HepG2 (cell line): ENCODE measurements around the gene ERICH6. TPM values are rescaled to one million over a fixed set of nuclear protein-coding genes. Genes with fewer than 3 reads are reported as not detected.

Experiments used
- ATAC-seq: fragments of 200-7000 bp; cut with Tn5 transposase; 3 replicates; pipeline ENCODE4 v1.9.1; 2020; ENCODE audit warnings: mild to moderate bottlenecking, moderate library complexity
- BruUV-seq: library from RNA; stranded (reverse); fragments of 400-500 nt; replicated peaks from 2 replicates; lab custom pipeline; 2021; lab: Mats Ljungman, UMichigan
- CTCF ChIA-PET: fragments of 300-600 bp; formaldehyde crosslinking; extraction: SDS; loops from one replicate; lab custom pipeline; 2021; ENCODE audit warnings: low total read pairs, inconsistent platforms, low intra/inter-chr PET ratio; lab: Yijun Ruan, JAX
- POLR2A ChIA-PET: fragments of 350-600 bp; sonication (Branson Sonifier 250); formaldehyde crosslinking; loops from one replicate; lab custom pipeline; 2020; ENCODE audit warnings: antibody characterized with exemption, inconsistent platforms; lab: Yijun Ruan, JAX
- DNase-seq: peaks from one replicate; pipeline ENCODE4 v3.0.0-alpha.2; 2015; ENCODE audit warnings: low spot score
- FAIRE-seq: peaks from 3 replicates; lab custom pipeline; 2011; peaks lifted over from hg19 to GRCh38; lab: Jason Lieb, UNC
- H2AFZ ChIP-seq: one replicate; pipeline ENCODE4 v1.6.1; 2011; ENCODE audit warnings: low read length, inconsistent platforms
- H3K27ac ChIP-seq: fragments of 300-600 bp; 3 replicates; pipeline ENCODE4 v1.8.0; 2011; ENCODE audit warnings: mixed run types, mild to moderate bottlenecking, mixed read lengths, low read length, inconsistent platforms; ENCODE audit not compliant: insufficient read depth; ENCODE audit errors: extremely low read length
- H3K27me3 ChIP-seq, 2 experiments: fragments of 200-600 bp in 1 of 2; 2 replicates in 1 of 2; 3 replicates in 1 of 2; pipeline versions ENCODE4 v1.6.0 to v1.8.0; 2011; ENCODE audit warnings: low read length in 2 of 2, mild to moderate bottlenecking in 2 of 2, moderate library complexity in 2 of 2, inconsistent platforms in 1 of 2; ENCODE audit not compliant: insufficient read depth in 2 of 2, control insufficient read depth in 1 of 2
- H3K36me3 ChIP-seq, 2 experiments: fragments of 200-600 bp in 1 of 2; replicated peaks in 1 of 2; 2 replicates in 1 of 2; 3 replicates in 1 of 2; pipeline versions ENCODE4 v1.5.1 to v1.8.0; 2011; ENCODE audit warnings: low read length in 2 of 2, inconsistent platforms in 1 of 2; ENCODE audit not compliant: insufficient read depth in 2 of 2, control insufficient read depth in 1 of 2
- H3K4me1 ChIP-seq: 2 replicates; pipeline ENCODE4 v1.5.1; 2012; ENCODE audit warnings: low read length, inconsistent platforms; ENCODE audit not compliant: insufficient read depth
- H3K4me2 ChIP-seq: 2 replicates; pipeline ENCODE4 v1.6.0; 2011; ENCODE audit warnings: low read depth, low read length, inconsistent platforms
- H3K4me3 ChIP-seq, 3 experiments: fragments of 200-600 bp in 1 of 3; sonication (generic), shearing (Covaris generic) in 1 of 3; replicated peaks in 1 of 3; 2 replicates each; pipeline ENCODE4 v1.5.1; 2011 to 2016; ENCODE audit warnings: low read length in 3 of 3, inconsistent platforms in 2 of 3, low read depth in 2 of 3, mild to moderate bottlenecking in 2 of 3, control low read depth in 1 of 3, mixed read lengths in 1 of 3; ENCODE audit not compliant: insufficient read depth in 1 of 3
- H3K79me2 ChIP-seq: one replicate; pipeline ENCODE4 v1.6.1; 2011; ENCODE audit warnings: low read length, inconsistent platforms; ENCODE audit not compliant: insufficient read depth
- H3K9ac ChIP-seq: 2 replicates; pipeline ENCODE4 v1.6.0; 2011; ENCODE audit warnings: mild to moderate bottlenecking, low read depth, low read length, inconsistent platforms; ENCODE audit not compliant: insufficient read depth
- H3K9me3 ChIP-seq: 2 replicates; pipeline ENCODE4 v1.5.1; 2012; ENCODE audit warnings: mild to moderate bottlenecking, low read length
- H4K20me1 ChIP-seq: 2 replicates; pipeline ENCODE4 v1.6.0; 2011; ENCODE audit warnings: inconsistent platforms, mild to moderate bottlenecking, low read length, moderate library complexity; ENCODE audit not compliant: insufficient read depth
- DMTF1 ChIP-seq: sonication (generic); formaldehyde crosslinking; IDR thresholded peaks from 2 replicates; pipeline ENCODE4 v1.4.0; 2020; ENCODE audit warnings: mild to moderate bottlenecking, missing genetic modification reagents
- MXD3 ChIP-seq: IDR thresholded peaks from 2 replicates; pipeline ENCODE4 v1.6.1; 2016; ENCODE audit warnings: mild to moderate bottlenecking, missing biosample characterization, missing genetic modification reagents
- PCBP1 ChIP-seq: fragments of 200-400 bp; formaldehyde crosslinking; IDR thresholded peaks from 2 replicates; pipeline ENCODE4 v1.6.1; 2017; ENCODE audit warnings: mild to moderate bottlenecking, low read depth, low read length, borderline replicate concordance
- POLR2G ChIP-seq: fragments of 200-400 bp; formaldehyde crosslinking; IDR thresholded peaks from 2 replicates; pipeline ENCODE4 v1.6.1; 2018; ENCODE audit warnings: mild to moderate bottlenecking, low read depth, low read length, moderate library complexity
- SNAPC2 ChIP-seq: sonication (generic); formaldehyde crosslinking; IDR thresholded peaks from 2 replicates; pipeline ENCODE4 v1.8.1; 2022; ENCODE audit warnings: mild to moderate bottlenecking, missing genetic modification reagents
- SOX13 ChIP-seq, 3 experiments: fragments of 450-650 bp in 1 of 3; sonication (generic) in 1 of 3; formaldehyde crosslinking in 1 of 3; IDR thresholded peaks in 2 of 3; conservative IDR thresholded peaks in 1 of 3; 2 replicates each; pipeline versions ENCODE4 v1.5.0 to v1.6.1; 2016 to 2020; ENCODE audit warnings: antibody characterized with exemption in 1 of 3, mild to moderate bottlenecking in 1 of 3, missing compliant biosample characterization in 1 of 3, missing genetic modification reagents in 1 of 3, moderate library complexity in 1 of 3
- TMF1 ChIP-seq: sonication (generic); formaldehyde crosslinking; IDR thresholded peaks from 2 replicates; pipeline ENCODE4 v1.8.1; 2022; ENCODE audit warnings: low read depth, missing genetic modification reagents
- ZNF101 ChIP-seq: sonication (generic); formaldehyde crosslinking; IDR thresholded peaks from 2 replicates; pipeline ENCODE4 v1.4.0; 2020; ENCODE audit warnings: mild to moderate bottlenecking, low read depth, missing genetic modification reagents, borderline replicate concordance
- ZNF407 ChIP-seq: sonication (generic); formaldehyde crosslinking; IDR thresholded peaks from one replicate; pipeline ENCODE4 v1.5.1; 2020; ENCODE audit warnings: mild to moderate bottlenecking, missing genetic modification reagents; ENCODE audit errors: not compliant biosample characterization
- ZNF510 ChIP-seq: sonication (generic); formaldehyde crosslinking; IDR thresholded peaks from 2 replicates; pipeline ENCODE4 v1.4.0; 2020; ENCODE audit warnings: low read depth, mild to moderate bottlenecking, missing genetic modification reagents
- ZNF597 ChIP-seq: sonication (generic); formaldehyde crosslinking; IDR thresholded peaks from 2 replicates; pipeline ENCODE4 v1.5.0; 2020; ENCODE audit warnings: missing genetic modification reagents
- WGBS: methylation state at CpG from one replicate; pipeline ENCODE4 v1.1.6; 2017; ENCODE audit warnings: low lambda C conversion rate; 5-methylcytosine and 5-hydroxymethylcytosine counted together
- in situ Hi-C: cut with HindIII; loops from 2 replicates; pipeline ENCODE4 v1.10.0; 2017; ENCODE audit warnings: low pct_unique_long_range_greater_than_20kb; ENCODE audit not compliant: extremely low pct_ligation_motif_present
- intact Hi-C: fragments of 100-400 bp; cut with micrococcal nuclease; formaldehyde crosslinking; loops from one replicate; pipeline ENCODE4 v1.10.0; 2022; ENCODE audit not compliant: unreplicated experiment
- polyA plus RNA-seq, 8 experiments: library from polyadenylated mRNA; depleted of rRNA in 3 of 8; stranded (reverse) in 7 of 8; unstranded in 1 of 8; fragments of >200 nt; fragmentation: Illumina TruSeq in 4 of 8; extraction: Trizol in 4 of 8; gene quantifications; 2 replicates each; pipeline versions ENCODE4 v1.2.1 to v1.2.3, GENCODE V29; 2011 to 2016; ENCODE audit warnings: low read depth in 4 of 8, missing spikeins in 1 of 8, mixed read lengths in 1 of 8; ENCODE audit not compliant: insufficient read depth in 1 of 8
- total RNA-seq, 5 experiments: library from RNA; depleted of rRNA; stranded (reverse); fragments of >200 nt; fragmentation: Illumina TruSeq; extraction: Trizol; gene quantifications; 2 replicates each; pipeline ENCODE4 v1.2.3, GENCODE V29; 2016; ENCODE audit warnings: low read depth in 1 of 5

The ERICH6 gene
- total and polyA plus RNA-seq, 2 of the 13 experiments (the other 11 are each of a cell fraction or from before 2014, with no cell fraction given), result 0.03 TPM; not detected in 1

GRCh38 chr3:150745832-150746231 is 42.1 kb upstream of the ERICH6 start:
- no TSS peak for BruUV-seq
- TF ChIP-seq POLR2G, result no peak
- TF ChIP-seq ZNF510 (CRISPR knock-in tag), result no peak
- TF ChIP-seq ZNF101 (CRISPR knock-in tag), result no peak
- TF ChIP-seq DMTF1 (CRISPR knock-in tag), result no peak
- no peak for TF ChIP-seq ZNF407 (CRISPR knock-in tag)
- no peak for TF ChIP-seq MXD3 (CRISPR knock-in tag)
- TF ChIP-seq ZNF597 (CRISPR knock-in tag), result no peak
- no peak for TF ChIP-seq TMF1
- TF ChIP-seq SOX13 (IDR thresholded peaks at IDR 0.05), result no peak
- no peak for TF ChIP-seq SOX13 (CRISPR knock-in tag; conservative IDR thresholded peaks at IDR 0.05 in 1 of 2, IDR thresholded peaks at IDR 0.05 in 1 of 2)
- TF ChIP-seq PCBP1, result no peak
- no peak for TF ChIP-seq SNAPC2 (CRISPR knock-in tag)

More at GRCh38 chr3:150745832-150746231, 42.1 kb upstream of the ERICH6 start:
- Histone ChIP-seq H3K27ac (no peak overlapping the region), H3K4me1 (peaks cover 100% of the 10 kb centered on the region), H4K20me1 (peaks cover 79% of the 10 kb centered on the region), H3K9me3 (no peaks in the 10 kb centered on the region), H3K4me3 (no peak overlapping the region), H3K79me2 (peaks cover 94% of the 10 kb centered on the region), H3K27me3 (no peaks in the 10 kb centered on the region), H3K4me2 (no peak overlapping the region), H2AFZ (no peak overlapping the region), H3K36me3 (peaks cover 6 to 55% of the 10 kb centered on the region in 2 experiments; a peak in 4 of 5 replicates), H3K9ac (no peak overlapping the region)
- intact Hi-C loops, result no loop called here
- no peak for FAIRE-seq
- DNase-seq, result no peak
- ChIA-PET POLR2A (interaction anchor here (0.7 to 3.5 kb wide), 3 partner anchors 9 to 17 kb away, joined by 3 to 32 read pairs (median 3); partner anchors contain the start of gene SIAH2), CTCF (no interaction called here)
- 100% methylated on average over 3 of the region's 3 CpGs for WGBS
- no peak for ATAC-seq
- in situ Hi-C loops, result no loop called here
